HG02798 (cell line): ENCODE data around the gene GRIK4.

Experiments
- ATAC-seq: cut with Tn5 transposase; IDR thresholded peaks from one replicate; pipeline ENCODE4 v1.9.1; 2021; ENCODE audit warnings: mild to moderate bottlenecking; ENCODE audit not compliant: unreplicated experiment, poor library complexity

The GRIK4 gene

DNA sequence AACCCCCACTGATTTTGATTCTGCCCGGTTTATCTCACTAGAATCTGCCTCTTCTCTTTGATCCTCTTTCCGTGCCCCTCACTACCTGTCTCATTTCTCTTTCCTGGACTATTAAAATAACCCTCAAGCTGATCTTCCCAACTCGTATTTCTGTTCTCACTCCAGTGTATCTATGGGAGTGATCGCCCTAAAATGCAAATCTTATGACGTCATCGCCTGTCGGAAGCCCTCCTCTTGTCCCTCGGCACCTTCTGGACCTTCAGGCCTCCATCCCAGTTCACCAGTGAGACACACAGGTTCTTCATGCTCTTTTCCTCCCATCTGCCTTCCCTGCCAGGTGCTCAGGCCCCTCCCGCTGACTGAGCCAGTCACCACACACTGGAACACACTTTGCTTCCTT, 277.8 kb downstream of the GRIK4 start:
- ATAC-seq, result no peak

DNA sequence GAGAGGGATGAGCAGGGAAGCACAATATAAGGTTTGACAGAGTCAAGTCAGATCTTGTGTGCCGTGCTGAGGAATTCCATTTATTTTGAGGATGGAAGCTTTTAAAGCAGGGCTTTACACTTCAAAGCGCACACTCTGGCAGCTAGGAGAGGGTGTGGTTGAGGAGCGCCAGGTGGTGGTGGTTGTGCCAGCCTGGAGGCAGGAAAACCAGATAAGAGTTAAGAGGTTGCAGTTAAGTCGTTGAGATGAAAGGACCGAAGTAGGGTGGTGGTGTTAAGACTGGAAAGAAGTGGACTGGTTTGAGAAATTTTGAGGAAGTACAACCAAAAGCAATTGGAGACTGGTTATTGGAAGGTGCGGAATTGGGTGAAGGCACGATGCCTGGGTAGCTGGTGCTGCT, 280.8 kb downstream of the GRIK4 start:
- ATAC-seq, result no peak

- ATAC-seq, result no peak
Measured at GRCh38 chr11:120793150-120793549, 281.6 kb downstream of the GRIK4 start.

DNA sequence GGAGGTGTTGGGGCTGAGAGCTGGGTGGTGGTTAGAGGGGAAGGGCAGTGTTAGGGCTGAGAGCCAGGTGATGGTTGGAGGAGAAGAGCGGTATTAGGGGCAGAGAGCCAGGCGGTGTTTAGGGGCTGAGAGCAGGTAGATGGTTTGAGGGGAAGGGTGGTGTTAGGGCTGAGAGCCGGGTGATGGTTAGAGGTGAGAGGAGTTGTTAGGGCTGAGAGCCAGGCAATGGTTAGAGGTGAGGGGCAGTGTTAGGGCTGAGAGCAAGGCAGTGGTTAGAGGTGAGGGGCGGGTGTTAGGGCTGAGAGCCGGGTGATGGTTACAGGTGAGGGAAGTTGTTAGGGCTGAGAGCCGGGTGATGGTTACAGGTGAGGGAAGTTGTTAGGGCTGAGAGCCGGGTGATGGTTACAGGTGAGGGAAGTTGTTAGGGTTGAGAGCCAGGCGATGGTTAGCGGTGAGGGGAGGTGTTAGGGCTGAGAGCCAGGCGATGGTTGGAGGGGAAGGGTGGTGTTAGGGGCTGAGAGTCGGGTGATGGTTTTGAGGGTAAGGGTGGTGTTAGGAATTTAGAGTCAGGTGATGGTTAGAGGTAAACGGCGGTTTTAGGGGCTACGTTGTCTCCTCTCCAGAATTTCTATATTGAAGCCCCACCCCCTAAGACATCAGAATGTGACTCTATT, 282.4 kb downstream of the GRIK4 start:
- no peak for ATAC-seq

DNA sequence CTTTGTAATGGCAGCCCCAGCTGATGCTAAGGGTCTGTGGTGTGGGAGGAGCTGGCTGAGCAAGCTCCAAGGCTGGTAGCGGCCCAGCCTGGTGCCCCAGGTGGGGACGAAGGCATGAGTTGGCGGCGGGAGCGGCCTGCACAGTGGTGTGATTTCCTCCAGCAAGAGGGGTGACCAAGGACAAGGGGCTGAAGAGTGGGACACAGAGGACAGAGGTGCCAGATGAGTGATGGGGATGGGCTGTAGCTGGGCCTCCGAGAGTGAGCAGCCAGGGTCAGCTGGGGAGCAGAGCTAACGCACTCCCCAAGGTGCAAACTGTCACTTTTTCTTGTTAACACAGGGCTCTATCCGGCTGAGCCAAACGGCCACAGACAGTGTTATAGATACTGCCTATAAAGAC, 283.2 kb downstream of the GRIK4 start:
- no peak for ATAC-seq

GRCh38 chr11:120795185-120795584, 283.6 kb downstream of the GRIK4 start:
- ATAC-seq, result no peak

DNA sequence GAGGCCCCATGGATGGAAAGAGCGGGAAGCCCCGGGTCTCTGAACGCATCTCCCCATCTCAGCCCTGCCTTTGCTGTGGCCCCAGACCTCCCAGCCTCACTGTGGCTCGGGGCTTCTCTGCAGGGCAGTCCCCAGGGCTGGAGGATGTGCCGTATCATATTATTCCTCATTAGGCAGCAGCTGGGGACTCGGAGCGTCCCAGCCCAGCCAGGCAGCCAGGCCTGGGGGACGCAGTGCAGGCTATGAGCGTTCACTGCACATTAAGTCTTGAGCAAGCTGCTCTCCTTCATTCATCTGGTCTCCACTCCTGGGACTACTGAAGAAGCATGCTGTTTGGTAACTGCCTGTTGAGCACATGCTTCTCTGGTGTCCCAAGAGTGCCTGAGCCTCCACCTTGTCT, 285.6 kb downstream of the GRIK4 start:
- no peak for ATAC-seq

- no peak for ATAC-seq
Measured at GRCh38 chr11:120798854-120799253, 287.3 kb downstream of the GRIK4 start.

DNA sequence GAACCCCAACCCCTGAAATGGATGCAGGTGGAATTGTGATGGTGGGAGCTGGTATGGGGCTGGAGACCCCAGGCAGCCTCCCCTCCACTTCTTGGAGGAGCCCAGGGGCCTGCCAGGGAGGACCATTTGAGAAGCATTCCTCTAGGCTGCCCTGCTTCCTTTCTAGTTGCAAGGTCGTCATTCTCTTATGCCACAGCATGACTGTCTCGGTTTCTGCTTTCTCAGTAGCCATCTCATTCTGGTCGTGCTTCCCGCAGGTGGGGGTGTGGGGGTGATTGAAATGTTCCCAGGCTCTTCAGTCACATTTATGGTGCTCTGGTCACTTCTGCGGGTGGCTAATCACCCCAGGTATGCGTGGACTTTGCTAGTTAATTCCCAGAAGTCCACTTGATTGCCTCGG, 288.7 kb downstream of the GRIK4 start:
- ATAC-seq, result no peak

- no peak for ATAC-seq
Measured at GRCh38 chr11:120801801-120802689, 290.5 kb downstream of the GRIK4 start.

DNA sequence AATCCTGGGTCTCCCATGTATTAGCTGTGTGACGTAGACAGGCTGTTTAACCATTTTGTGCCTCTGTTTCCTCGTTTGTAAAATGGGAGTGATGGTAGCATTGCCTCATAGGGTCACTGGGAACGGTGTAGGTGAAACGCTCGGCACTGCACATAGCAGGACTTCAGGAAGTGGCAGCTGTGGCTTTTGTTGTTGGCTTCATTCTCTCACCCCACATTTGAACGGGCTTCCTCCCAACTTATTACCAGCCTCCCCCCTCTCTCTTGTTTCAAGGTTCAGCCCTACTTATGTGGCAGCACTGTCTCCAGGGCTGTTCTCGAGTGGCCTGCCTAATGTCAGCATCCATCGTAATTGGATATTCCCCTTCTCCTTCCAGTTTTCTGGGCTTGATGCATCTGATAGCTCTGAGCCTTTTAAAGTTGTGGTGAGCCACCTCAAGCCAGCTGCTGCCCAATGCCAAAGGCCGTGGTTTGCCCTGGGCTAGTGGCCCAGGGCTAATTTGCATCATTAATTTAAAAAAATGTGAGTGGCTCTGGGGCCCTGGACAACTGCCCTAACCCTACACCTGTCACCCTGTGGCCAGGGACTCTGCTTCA, 294.5 kb downstream of the GRIK4 start:
- ATAC-seq, result no peak

DNA sequence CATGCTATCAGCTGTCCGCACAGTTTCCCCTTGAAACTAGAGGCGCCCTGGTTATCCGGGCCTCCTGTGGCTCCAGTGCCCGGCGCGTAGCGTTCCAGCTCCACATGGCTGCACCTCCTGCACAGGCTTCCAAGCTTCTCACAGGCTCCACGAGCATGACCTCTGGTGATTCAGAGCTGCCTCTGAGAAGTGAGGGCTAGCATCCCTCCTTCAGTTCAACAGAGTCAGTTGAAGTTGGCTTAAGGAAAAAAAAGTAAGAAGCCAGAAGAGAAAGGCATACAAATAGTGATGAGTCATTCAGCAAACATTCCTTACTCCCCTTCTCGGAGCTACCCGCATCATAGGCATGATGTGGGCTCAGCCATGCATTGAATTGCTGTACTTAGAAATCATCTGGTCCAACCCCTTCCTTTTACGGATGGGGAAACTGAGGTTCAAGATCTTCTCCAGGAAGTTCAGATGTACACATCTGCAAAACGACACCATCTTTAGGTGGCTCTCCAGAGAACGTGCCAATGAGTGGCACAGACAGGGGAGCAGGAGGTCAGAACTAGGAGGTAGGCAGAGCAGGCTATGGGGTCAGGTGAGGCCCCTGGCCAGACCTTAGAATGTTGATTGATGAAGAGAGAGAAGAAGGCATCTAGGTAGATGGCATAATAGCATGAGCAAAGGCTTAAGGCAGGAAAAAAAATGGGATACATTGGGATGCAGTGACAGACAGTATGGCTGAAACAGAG, 296.0 kb downstream of the GRIK4 start:
- ATAC-seq, result no peak

- ATAC-seq, result no peak
Measured at GRCh38 chr11:120808616-120809050, 297.1 kb downstream of the GRIK4 start.

GRCh38 chr11:120810251-120810650, 298.7 kb downstream of the GRIK4 start:
- ATAC-seq, result no peak

- ATAC-seq, result no peak
Measured at GRCh38 chr11:120811199-120811598, 299.7 kb downstream of the GRIK4 start.

GRCh38 chr11:120811731-120812130, 300.2 kb downstream of the GRIK4 start:
- ATAC-seq, result no peak

GRCh38 chr11:120814531-120815318, 303.2 kb downstream of the GRIK4 start:
- no peak for ATAC-seq

GRCh38 chr11:120815319-120816100, 304.0 kb downstream of the GRIK4 start:
- no peak for ATAC-seq

DNA sequence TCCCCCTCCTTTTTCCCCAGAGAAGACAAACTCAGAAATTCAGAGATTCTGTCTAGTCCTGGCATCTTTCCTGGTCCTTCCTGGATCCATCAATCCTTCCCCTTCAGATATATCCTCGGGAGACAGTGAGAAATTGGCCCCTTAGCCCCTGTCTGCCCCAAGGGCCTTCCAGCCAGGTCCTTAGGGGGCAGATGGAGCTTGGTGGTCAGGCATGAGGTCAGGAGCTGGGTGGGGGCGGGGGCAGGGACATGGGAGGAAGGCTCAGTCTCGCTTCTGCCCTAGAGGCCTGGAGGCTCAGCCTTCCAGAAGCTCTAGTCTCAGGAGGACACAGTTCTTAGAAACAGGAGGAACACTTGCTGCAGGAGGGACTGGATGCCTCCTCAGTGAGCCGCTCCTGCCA, 304.6 kb downstream of the GRIK4 start:
- ATAC-seq, result no peak
